Panc1 (cell line): ENCODE data around the gene TPSG1. TPM values are rescaled to one million over a fixed set of nuclear protein-coding genes. Genes with fewer than 3 reads are reported as not detected.
A peak's percentile ranks its signal among the peaks of the same experiment; 100 is the strongest.

Experiments
- ATAC-seq: fragments of 200-7000 bp; cut with Tn5 transposase; 2 replicates; pipeline ENCODE4 v1.9.1; 2020; ENCODE audit warnings: mild to moderate bottlenecking, moderate library complexity
- BruUV-seq: library from RNA; stranded (reverse); fragments of 400-500 nt; replicated peaks from 2 replicates; lab custom pipeline; 2021; lab: Mats Ljungman, UMichigan
- CTCF ChIA-PET: fragments of 300-600 bp; sonication (Branson Sonifier 250); formaldehyde crosslinking; loops from one replicate; lab custom pipeline; 2022; ENCODE audit warnings: antibody characterized with exemption; lab: Charles Lee
- POLR2A ChIA-PET: fragments of 300-600 bp; sonication (Branson Sonifier 250); formaldehyde crosslinking; loops from one replicate; lab custom pipeline; 2022; ENCODE audit warnings: antibody characterized with exemption; lab: Charles Lee
- DNase-seq: peaks from one replicate; pipeline ENCODE4 v3.0.0-alpha.2; 2010; ENCODE audit warnings: low read depth, low spot score
- H3K27ac ChIP-seq: 2 replicates; pipeline ENCODE4 v1.5.1; 2011; ENCODE audit warnings: mild to moderate bottlenecking, low read length, inconsistent platforms
- H3K27me3 ChIP-seq: fragments of 200-500 bp; sonication (Bioruptor generic); 2 replicates; pipeline ENCODE4 v1.6.0; 2014; ENCODE audit warnings: low read length, inconsistent platforms; ENCODE audit not compliant: control insufficient read depth, insufficient read depth
- H3K36me3 ChIP-seq: fragments of 200-500 bp; sonication (Bioruptor generic); 2 replicates; pipeline ENCODE4 v1.5.1; 2014; ENCODE audit warnings: inconsistent platforms, mild to moderate bottlenecking, low read length, moderate library complexity; ENCODE audit not compliant: control insufficient read depth, insufficient read depth
- H3K4me1 ChIP-seq: 2 replicates; pipeline ENCODE4 v1.5.1; 2011; ENCODE audit warnings: inconsistent platforms, mild to moderate bottlenecking, low read length, moderate library complexity; ENCODE audit not compliant: control insufficient read depth, insufficient read depth
- H3K4me3 ChIP-seq, 2 experiments: 2 replicates each; pipeline ENCODE4 v1.5.1; 2011 to 2012; ENCODE audit warnings: low read depth in 2 of 2, low read length in 2 of 2, mild to moderate bottlenecking in 2 of 2, inconsistent platforms in 1 of 2, moderate library complexity in 1 of 2
- H3K9me3 ChIP-seq: fragments of 200-500 bp; sonication (Bioruptor generic); 2 replicates; pipeline ENCODE4 v1.5.1; 2014; ENCODE audit warnings: low read depth, mild to moderate bottlenecking, inconsistent platforms, low read length, moderate library complexity; ENCODE audit not compliant: control insufficient read depth, insufficient read depth
- CTCF ChIP-seq: fragments of 450-650 bp; IDR thresholded peaks from 2 replicates; pipeline ENCODE4 v1.5.1; 2017; ENCODE audit warnings: mild to moderate bottlenecking
- POLR2AphosphoS5 ChIP-seq: IDR thresholded peaks from 2 replicates; pipeline ENCODE4 v1.6.1; 2012; ENCODE audit warnings: mild to moderate bottlenecking, low read depth, low read length, moderate library complexity
- REST ChIP-seq, 2 experiments: IDR thresholded peaks; 2 replicates each; pipeline ENCODE4 v1.6.1; 2011 to 2012; ENCODE audit warnings: low read depth in 2 of 2, control low read depth in 1 of 2, low read length in 1 of 2, mild to moderate bottlenecking in 1 of 2, moderate library complexity in 1 of 2; ENCODE audit not compliant: insufficient read depth in 1 of 2
- SIN3A ChIP-seq: IDR thresholded peaks from 2 replicates; pipeline ENCODE4 v1.6.1; 2012; ENCODE audit warnings: low read depth, mild to moderate bottlenecking, low read length, moderate library complexity, borderline replicate concordance; ENCODE audit not compliant: insufficient read depth
- TCF7L2 ChIP-seq: IDR thresholded peaks from 2 replicates; pipeline ENCODE4 v1.6.1; 2011; ENCODE audit warnings: mild to moderate bottlenecking, low read depth, low read length, inconsistent platforms
- in situ Hi-C: cut with HindIII; loops from 2 replicates; pipeline ENCODE4 v1.10.0; 2016; ENCODE audit warnings: low sequenced_read_pairs, low pct_unique_long_range_greater_than_20kb
- intact Hi-C: fragments of 100-400 bp; cut with micrococcal nuclease; formaldehyde crosslinking; loops from one replicate; pipeline ENCODE4 v1.10.0; 2022; ENCODE audit not compliant: unreplicated experiment
- total RNA-seq: library from RNA; stranded (reverse); gene quantifications from one replicate; pipeline ENCODE4 v1.2.1, GENCODE V29; 2021; ENCODE audit not compliant: unreplicated experiment

TPSG1 gene
- total RNA-seq, 1 experiment from 2014 or later: 4.6 TPM

- CTCF ChIA-PET: no interaction called here
- ATAC-seq (no peak), DNase-seq (no peak)
- Histone ChIP-seq H3K4me1 (peaks cover 34% of the 10 kb centered on the region), H3K9me3 (no peaks in the 10 kb centered on the region), H3K27ac (no peak overlapping the region), H3K27me3 (no peaks in the 10 kb centered on the region), H3K4me3 (no peak overlapping the region), H3K36me3 (no peaks in the 10 kb centered on the region)
- no TSS peak for BruUV-seq
- intact Hi-C loops (loop anchor here (2.0 kb wide), 1 partner anchor 89 kb away; no protein-coding TSS in a partner anchor), in situ Hi-C loops (no loop called here)
- POLR2A ChIA-PET: no interaction called here
- TF ChIP-seq CTCF: no peak
- TF ChIP-seq TCF7L2: no peak
- TF ChIP-seq SIN3A: no peak
- no peak for TF ChIP-seq REST (IDR thresholded peaks at IDR 0.05; ENCODE audit: insufficient read depth in 1 of 2, low read depth in 2 of 2, low read length in 1 of 2)
- TF ChIP-seq POLR2AphosphoS5: no peak
Observed at GRCh38 chr16:1195393-1195666, 29.7 kb downstream of the TPSG1 start.

- DNase-seq (no peak), ATAC-seq (no peak)
- H3K27ac ChIP-seq: no peak overlapping the region
Observed at GRCh38 chr16:1194665-1195392, 30.2 kb downstream of the TPSG1 start.

More at GRCh38 chr16:1194665-1195392, 30.2 kb downstream of the TPSG1 start:
- intact Hi-C loops (loop anchor here (2.0 kb wide), 1 partner anchor 88 kb away; no protein-coding TSS in a partner anchor), in situ Hi-C loops (no loop called here)
- ChIA-PET CTCF (interaction anchor here (1.1 kb wide), 1 partner anchor 89 kb away, joined by 3 read pairs; no protein-coding TSS in a partner anchor), POLR2A (no interaction called here)
- Histone ChIP-seq H3K4me3 (peak overlapping the region in 1 of 2 experiments; percentile 23; a peak in 1 of 4 replicates), H3K4me1 (peaks cover 34% of the 10 kb centered on the region), H3K36me3 (no peaks in the 10 kb centered on the region), H3K9me3 (no peaks in the 10 kb centered on the region), H3K27me3 (no peaks in the 10 kb centered on the region)
- TF ChIP-seq CTCF (peak; percentile 96), TCF7L2 (no peak), REST (IDR thresholded peaks at IDR 0.05; ENCODE audit: insufficient read depth in 1 of 2, low read depth in 2 of 2, low read length in 1 of 2) (no peak)
- no TSS peak for BruUV-seq
